ENCODE measurements around the gene MED10.

The MED10 gene

GRCh38 chr5:6398570-6399230 lies 20.4 kb upstream of the MED10 start:
- no peak for DNase-seq

- no peak for DNase-seq
Observed at GRCh38 chr5:6397536-6398269, 19.4 kb upstream of the MED10 start.

GRCh38 chr5:6396836-6397535 lies 18.6 kb upstream of the MED10 start:
- DNase-seq: no peak

- no peak for DNase-seq
Observed at GRCh38 chr5:6396043-6396442, 17.7 kb upstream of the MED10 start.

GRCh38 chr5:6395621-6396020 lies 17.3 kb upstream of the MED10 start:
- no peak for DNase-seq

GRCh38 chr5:6395102-6395445 lies 16.7 kb upstream of the MED10 start:
- DNase-seq: no peak

GRCh38 chr5:6394429-6395101 lies 16.2 kb upstream of the MED10 start:
- no peak for DNase-seq

- no peak for DNase-seq
Observed at GRCh38 chr5:6393596-6394194, 15.3 kb upstream of the MED10 start.

GRCh38 chr5:6392561-6392960 lies 14.2 kb upstream of the MED10 start:
- no peak for DNase-seq

- no peak for DNase-seq
Observed at GRCh38 chr5:6391151-6391550, 12.8 kb upstream of the MED10 start.

GRCh38 chr5:6389946-6390530 lies 11.7 kb upstream of the MED10 start:
- DNase-seq: no peak

GRCh38 chr5:6389397-6389796 lies 11.1 kb upstream of the MED10 start:
- DNase-seq: no peak

- no peak for DNase-seq
Observed at GRCh38 chr5:6387970-6388369, 9.6 kb upstream of the MED10 start.

- no peak for DNase-seq
Observed at GRCh38 chr5:6386271-6386670, 7.9 kb upstream of the MED10 start.

- DNase-seq: no peak
Observed at GRCh38 chr5:6384856-6385255, 6.5 kb upstream of the MED10 start.

- no peak for DNase-seq
Observed at GRCh38 chr5:6383376-6383775, 5.0 kb upstream of the MED10 start.

GRCh38 chr5:6379246-6379645 lies 899 bp upstream of the MED10 start:
- no peak for DNase-seq

GRCh38 chr5:6378766-6379103 lies 388 bp upstream of the MED10 start:
- DNase-seq: no peak

- DNase-seq: no peak
Observed at GRCh38 chr5:6377582-6377904, 804 bp downstream of the MED10 start.

GRCh38 chr5:6376974-6377520 lies 1.3 kb downstream of the MED10 start:
- DNase-seq: no peak

GRCh38 chr5:6373081-6373846 lies 5.1 kb downstream of the MED10 start:
- DNase-seq: no peak

Measured in DMS 273 treated with DMSO at 0.1 percent for 48 hours (cell line).